Right renal cortex interstitium (tissue), 3 donors: ENCODE results near the gene CST8. TPM values are rescaled to one million over a fixed set of nuclear protein-coding genes. Genes with fewer than 3 reads are reported as not detected.

Experiments
- polyA plus RNA-seq, 3 donors: library from polyadenylated mRNA; unstranded; fragments of 120-200 nt; gene quantifications; one replicate each; pipeline ENCODE4 v1.2.1, GENCODE V29; 2013; ENCODE audit not compliant: insufficient read length in 3 of 3

The CST8 gene
- polyA plus RNA-seq, 3 donors = not detected

Other genes starting within 250 kb of the CST8 start
- gene NXT1, start 140.3 kb upstream of the CST8 start, polyA plus RNA-seq = 10 to 100 TPM; 18.0 to 22.2 (median 20.8) TPM
- 10 to 100 TPM; 16.3 to 17.4 (median 16.8) TPM for gene GZF1, start 128.9 kb upstream of the CST8 start, polyA plus RNA-seq
- gene NAPB, start 69.6 kb upstream of the CST8 start, polyA plus RNA-seq = 10 to 100 TPM; 14.4 to 18.6 (median 17.5) TPM
- under 1 TPM in 1 of 3 donors, not detected in 2; 0.27 TPM for gene CSTL1, start 51.4 kb upstream of the CST8 start, polyA plus RNA-seq
- gene CST11, start 38.2 kb upstream of the CST8 start, polyA plus RNA-seq = under 1 TPM in 1 of 3 donors, not detected in 2; 0.28 TPM
- gene CST9L, start 77.4 kb downstream of the CST8 start, polyA plus RNA-seq = not detected
- gene CST9, start 114.8 kb downstream of the CST8 start, polyA plus RNA-seq = not detected
- 100 to 1,000 TPM; 116 to 150 (median 139) TPM for gene CST3, start 146.8 kb downstream of the CST8 start, polyA plus RNA-seq
- not detected for gene CST4, start 197.9 kb downstream of the CST8 start, polyA plus RNA-seq